HG03139 (cell line): Measurements from ENCODE around the gene PRKD1.

ENCODE experiments used
- ATAC-seq: cut with Tn5 transposase; IDR thresholded peaks from one replicate; pipeline ENCODE4 v1.9.1; 2021; ENCODE audit not compliant: unreplicated experiment

Gene PRKD1

GRCh38 chr14:29927376-29928116, at the start of gene PRKD1:
PRKD1 (minus strand) TSS chr14:29927847.
- ATAC-seq: peak; percentile 51

- no peak for ATAC-seq
These were observed 43.5 kb upstream of the PRKD1 start for GRCh38 chr14:29971101-29971500.

GRCh38 chr14:29955087-29955486, 27.4 kb upstream of the PRKD1 start:
- no peak for ATAC-seq

GRCh38 chr14:29953501-29953900, 25.9 kb upstream of the PRKD1 start:
- no peak for ATAC-seq

GRCh38 chr14:29944091-29944490, 16.4 kb upstream of the PRKD1 start:
- no peak for ATAC-seq

- no peak for ATAC-seq
These were observed 13.8 kb upstream of the PRKD1 start for GRCh38 chr14:29941401-29941800.

- no peak for ATAC-seq
These were observed 12.8 kb upstream of the PRKD1 start for GRCh38 chr14:29940482-29940881.

- no peak for ATAC-seq
These were observed 9.5 kb upstream of the PRKD1 start for GRCh38 chr14:29937116-29937515.

- ATAC-seq: no peak
These were observed 2.6 kb upstream of the PRKD1 start for GRCh38 chr14:29930283-29930682.

- ATAC-seq: peak; percentile 13
These were observed 532 bp upstream of the PRKD1 start for GRCh38 chr14:29928117-29928640.

GRCh38 chr14:29926701-29927375, 809 bp downstream of the PRKD1 start:
- peak; percentile 31 for ATAC-seq

- no peak for ATAC-seq
These were observed 1.4 kb downstream of the PRKD1 start for GRCh38 chr14:29926228-29926627.

GRCh38 chr14:29925736-29926135, 1.9 kb downstream of the PRKD1 start:
- no peak for ATAC-seq

- ATAC-seq: no peak
These were observed 2.4 kb downstream of the PRKD1 start for GRCh38 chr14:29925101-29925722.

- no peak for ATAC-seq
These were observed 7.8 kb downstream of the PRKD1 start for GRCh38 chr14:29919845-29920244.

- ATAC-seq: no peak
These were observed 8.7 kb downstream of the PRKD1 start for GRCh38 chr14:29918981-29919380.

- ATAC-seq: no peak
These were observed 14.1 kb downstream of the PRKD1 start for GRCh38 chr14:29913566-29913965.

GRCh38 chr14:29911810-29912209, 15.8 kb downstream of the PRKD1 start:
- no peak for ATAC-seq

GRCh38 chr14:29908652-29909577, 18.7 kb downstream of the PRKD1 start:
- no peak for ATAC-seq

GRCh38 chr14:29906256-29906870, 21.3 kb downstream of the PRKD1 start:
- no peak for ATAC-seq
